Cardiac fibroblast (primary cell): ENCODE results near the gene TINAGL1.

Experiments
- DNase-seq, 2 donors: peaks; one replicate each; pipeline versions ENCODE4 v3.0.0 to v3.0.0-alpha.2; 2010; ENCODE audit warnings: low read depth in 2 of 2
- H3K4me3 ChIP-seq, 2 donors: replicated peaks in 1 of 2; 1 replicate in 1 of 2; 2 replicates in 1 of 2; pipeline ENCODE4 v1.5.1; 2011; ENCODE audit warnings: low read depth in 2 of 2, low read length in 2 of 2, mild to moderate bottlenecking in 2 of 2, moderate library complexity in 1 of 2
- TF ChIP-seq, protein P1 (sequence below): IDR thresholded peaks from one replicate; pipeline ENCODE4 v1.5.1; 2011; ENCODE audit warnings: low read depth, mild to moderate bottlenecking, low read length, inconsistent platforms

Gene TINAGL1, protein sequence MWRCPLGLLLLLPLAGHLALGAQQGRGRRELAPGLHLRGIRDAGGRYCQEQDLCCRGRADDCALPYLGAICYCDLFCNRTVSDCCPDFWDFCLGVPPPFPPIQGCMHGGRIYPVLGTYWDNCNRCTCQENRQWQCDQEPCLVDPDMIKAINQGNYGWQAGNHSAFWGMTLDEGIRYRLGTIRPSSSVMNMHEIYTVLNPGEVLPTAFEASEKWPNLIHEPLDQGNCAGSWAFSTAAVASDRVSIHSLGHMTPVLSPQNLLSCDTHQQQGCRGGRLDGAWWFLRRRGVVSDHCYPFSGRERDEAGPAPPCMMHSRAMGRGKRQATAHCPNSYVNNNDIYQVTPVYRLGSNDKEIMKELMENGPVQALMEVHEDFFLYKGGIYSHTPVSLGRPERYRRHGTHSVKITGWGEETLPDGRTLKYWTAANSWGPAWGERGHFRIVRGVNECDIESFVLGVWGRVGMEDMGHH

DNA sequence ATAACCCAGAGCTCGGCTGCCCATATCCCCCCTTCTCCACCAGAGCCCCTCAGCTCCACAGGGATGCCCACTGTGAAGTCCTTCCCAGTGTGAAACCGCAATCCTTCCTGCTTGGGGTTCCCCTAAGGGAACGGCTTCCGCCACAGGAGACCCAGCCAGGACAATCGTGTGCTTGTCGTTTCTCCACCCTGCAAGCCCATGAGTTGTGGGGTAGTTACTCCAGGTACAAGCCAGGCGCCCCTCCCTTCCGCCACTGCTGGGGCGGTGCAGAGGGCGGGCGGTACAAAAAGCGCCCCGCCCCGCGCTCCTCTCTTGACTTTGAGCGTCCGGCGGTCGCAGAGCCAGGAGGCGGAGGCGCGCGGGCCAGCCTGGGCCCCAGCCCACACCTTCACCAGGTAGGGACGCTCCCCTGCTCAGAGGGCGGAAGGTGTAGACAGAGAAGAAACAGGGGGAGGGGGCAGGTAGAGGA lies at the start of gene TINAGL1:
TINAGL1 (plus strand) TSS at position 315 of the 469 bp plus-strand sequence. CDS start 634 bp downstream, outside the sequence.
- TF ChIP-seq, protein P1, sequence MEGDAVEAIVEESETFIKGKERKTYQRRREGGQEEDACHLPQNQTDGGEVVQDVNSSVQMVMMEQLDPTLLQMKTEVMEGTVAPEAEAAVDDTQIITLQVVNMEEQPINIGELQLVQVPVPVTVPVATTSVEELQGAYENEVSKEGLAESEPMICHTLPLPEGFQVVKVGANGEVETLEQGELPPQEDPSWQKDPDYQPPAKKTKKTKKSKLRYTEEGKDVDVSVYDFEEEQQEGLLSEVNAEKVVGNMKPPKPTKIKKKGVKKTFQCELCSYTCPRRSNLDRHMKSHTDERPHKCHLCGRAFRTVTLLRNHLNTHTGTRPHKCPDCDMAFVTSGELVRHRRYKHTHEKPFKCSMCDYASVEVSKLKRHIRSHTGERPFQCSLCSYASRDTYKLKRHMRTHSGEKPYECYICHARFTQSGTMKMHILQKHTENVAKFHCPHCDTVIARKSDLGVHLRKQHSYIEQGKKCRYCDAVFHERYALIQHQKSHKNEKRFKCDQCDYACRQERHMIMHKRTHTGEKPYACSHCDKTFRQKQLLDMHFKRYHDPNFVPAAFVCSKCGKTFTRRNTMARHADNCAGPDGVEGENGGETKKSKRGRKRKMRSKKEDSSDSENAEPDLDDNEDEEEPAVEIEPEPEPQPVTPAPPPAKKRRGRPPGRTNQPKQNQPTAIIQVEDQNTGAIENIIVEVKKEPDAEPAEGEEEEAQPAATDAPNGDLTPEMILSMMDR: no peak
- H3K4me3 ChIP-seq: peak within 1 kb of the TSS; percentile 29 to 48
- no peak for DNase-seq

DNA sequence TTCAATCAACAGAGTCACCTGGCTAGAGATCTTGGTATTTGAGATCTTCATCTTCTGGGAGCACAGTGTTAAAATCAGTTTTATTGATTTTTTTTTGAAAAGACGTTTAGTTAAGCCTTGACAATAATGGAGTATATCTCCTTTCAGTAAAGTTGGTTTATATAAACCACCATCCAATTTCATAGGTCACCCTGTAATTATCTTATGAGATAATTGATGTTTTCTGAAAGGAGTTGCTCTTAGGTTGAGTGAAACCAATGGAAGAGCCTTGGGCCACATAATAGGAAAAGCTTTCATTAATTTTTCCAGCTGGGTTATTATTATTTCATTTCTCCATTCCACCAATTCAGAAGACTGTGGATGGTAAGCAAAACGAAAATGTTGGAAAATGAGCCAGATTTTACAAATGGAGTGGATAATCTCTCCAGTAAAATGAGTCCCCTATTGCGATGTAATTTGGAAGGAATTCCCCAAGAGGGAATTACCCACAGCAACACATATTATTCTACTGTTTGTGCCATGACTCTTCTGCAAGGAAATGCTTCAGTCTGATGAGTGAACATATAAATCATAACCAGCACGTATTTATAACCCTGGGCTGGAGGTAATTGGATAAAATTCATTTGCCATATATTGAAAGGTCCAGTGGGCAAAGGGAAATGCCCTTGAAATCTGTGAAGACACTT lies 46.2 kb upstream of the TINAGL1 start:
- H3K4me3 ChIP-seq: no peak overlapping the region
- DNase-seq: peak in 1 of 2 donors; percentile 46
- TF ChIP-seq, protein P1: no peak

GRCh38 chr1:31531177-31531999 lies 44.9 kb upstream of the TINAGL1 start:
- TF ChIP-seq, protein P1: no peak
- peak; percentile 65 for DNase-seq
- H3K4me3 ChIP-seq: no peak overlapping the region

DNA sequence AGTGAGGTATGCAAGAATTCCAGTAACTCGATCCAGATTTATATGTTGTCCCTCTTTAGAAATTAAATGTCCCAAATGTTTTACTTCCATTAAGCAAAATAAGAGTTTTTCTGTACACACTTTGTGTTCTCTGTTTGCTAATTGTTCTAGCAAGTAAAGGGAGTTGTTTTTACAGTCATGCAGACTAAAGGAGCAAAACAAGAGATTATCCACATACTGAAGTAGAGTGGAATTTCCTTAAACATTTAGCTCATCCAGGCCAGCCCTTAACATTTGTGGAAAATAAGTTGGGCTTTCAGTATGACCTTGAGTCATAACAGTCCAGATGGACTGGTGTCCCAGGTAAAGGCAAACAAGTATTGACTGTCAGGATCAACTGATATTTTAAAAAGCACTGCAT lies 44.1 kb upstream of the TINAGL1 start:
- DNase-seq: peak in 1 of 2 donors; percentile 16
- TF ChIP-seq, protein P1: no peak
- H3K4me3 ChIP-seq: no peak overlapping the region

- DNase-seq: no peak
- TF ChIP-seq, protein P1: no peak
- no peak overlapping the region for H3K4me3 ChIP-seq
These were observed 40.8 kb upstream of the TINAGL1 start for GRCh38 chr1:31535561-31535960.

DNA sequence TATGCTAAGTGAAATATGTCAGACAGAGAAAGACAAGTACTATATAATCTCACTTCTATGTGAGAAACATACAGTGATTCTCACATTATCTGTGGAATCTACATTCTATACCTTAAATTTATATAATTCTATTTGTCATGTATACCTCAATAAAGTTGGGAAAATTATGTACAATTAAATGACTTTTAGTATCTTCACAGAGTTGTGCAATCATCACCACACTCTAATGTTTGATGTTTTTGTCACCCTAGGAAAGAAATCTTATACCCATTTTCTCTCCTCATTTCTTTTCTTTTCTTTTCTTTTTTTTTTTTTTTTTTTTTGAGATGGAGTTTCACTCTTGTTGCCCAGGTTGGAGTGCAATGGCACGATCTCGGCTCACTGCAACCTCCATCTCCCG lies 37.0 kb upstream of the TINAGL1 start:
- TF ChIP-seq, protein P1: no peak
- H3K4me3 ChIP-seq: no peak overlapping the region
- DNase-seq: no peak
